MCF 10A (cell line): ENCODE results near the gene DHRS11. TPM values are rescaled to one million over a fixed set of nuclear protein-coding genes. Genes with fewer than 3 reads are reported as not detected.

ENCODE experiments used
- BruUV-seq: library from RNA; stranded (reverse); fragments of 400-500 nt; replicated peaks from 2 replicates; lab custom pipeline; 2021; lab: Mats Ljungman, UMichigan
- CTCF ChIA-PET: fragments of 300-600 bp; sonication (Branson Sonifier 250); formaldehyde crosslinking; extraction: SDS; loops from one replicate; lab custom pipeline; 2021; ENCODE audit warnings: antibody characterized with exemption, inconsistent platforms; lab: Yijun Ruan, JAX
- POLR2A ChIA-PET: fragments of 300-600, 350-650 bp; sonication (Branson Sonifier 250); formaldehyde crosslinking; extraction: SDS; loops from one replicate; lab custom pipeline; 2020; ENCODE audit warnings: antibody characterized with exemption, inconsistent platforms; lab: Yijun Ruan, JAX
- DNase-seq: peaks from one replicate; pipeline ENCODE4 v3.0.0-alpha.2; 2018; ENCODE audit not compliant: unreplicated experiment
- H3K27ac Mint-ChIP-seq: one replicate; pipeline ENCODE4 v1.8.0; 2022; ENCODE audit warnings: mild to moderate bottlenecking, low read depth, mixed read lengths; ENCODE audit not compliant: unreplicated experiment
- H3K27me3 Mint-ChIP-seq: one replicate; pipeline ENCODE4 v1.8.0; 2022; ENCODE audit warnings: mixed read lengths; ENCODE audit not compliant: insufficient read depth, unreplicated experiment
- H3K36me3 Mint-ChIP-seq: one replicate; pipeline ENCODE4 v1.8.0; 2022; ENCODE audit warnings: mild to moderate bottlenecking, moderate library complexity, mixed read lengths; ENCODE audit not compliant: insufficient read depth, unreplicated experiment
- H3K4me1 Mint-ChIP-seq: one replicate; pipeline ENCODE4 v1.8.0; 2022; ENCODE audit warnings: mixed read lengths; ENCODE audit not compliant: insufficient read depth, unreplicated experiment
- H3K4me3 Mint-ChIP-seq: one replicate; pipeline ENCODE4 v1.8.0; 2022; ENCODE audit warnings: mild to moderate bottlenecking, moderate library complexity, mixed read lengths; ENCODE audit not compliant: unreplicated experiment
- H3K9me3 Mint-ChIP-seq: one replicate; pipeline ENCODE4 v1.8.0; 2022; ENCODE audit warnings: mixed read lengths; ENCODE audit not compliant: unreplicated experiment
- intact Hi-C: fragments of 100-400 bp; cut with micrococcal nuclease; formaldehyde crosslinking; loops from 2 replicates; pipeline ENCODE4 v1.14.1; 2022
- total RNA-seq: library from RNA; stranded (reverse); gene quantifications from 2 replicates; pipeline ENCODE4 v1.2.3, GENCODE V29; 2022
- TF ChIP-seq, protein P1 (sequence below): fragments of 200-600 bp; IDR thresholded peaks from one replicate; pipeline ENCODE4 v1.8.0; 2022; ENCODE audit warnings: antibody characterized with exemption, mild to moderate bottlenecking; ENCODE audit not compliant: unreplicated experiment

Gene DHRS11
- total RNA-seq, 1 experiment from 2014 or later: 14.7 TPM

DNA sequence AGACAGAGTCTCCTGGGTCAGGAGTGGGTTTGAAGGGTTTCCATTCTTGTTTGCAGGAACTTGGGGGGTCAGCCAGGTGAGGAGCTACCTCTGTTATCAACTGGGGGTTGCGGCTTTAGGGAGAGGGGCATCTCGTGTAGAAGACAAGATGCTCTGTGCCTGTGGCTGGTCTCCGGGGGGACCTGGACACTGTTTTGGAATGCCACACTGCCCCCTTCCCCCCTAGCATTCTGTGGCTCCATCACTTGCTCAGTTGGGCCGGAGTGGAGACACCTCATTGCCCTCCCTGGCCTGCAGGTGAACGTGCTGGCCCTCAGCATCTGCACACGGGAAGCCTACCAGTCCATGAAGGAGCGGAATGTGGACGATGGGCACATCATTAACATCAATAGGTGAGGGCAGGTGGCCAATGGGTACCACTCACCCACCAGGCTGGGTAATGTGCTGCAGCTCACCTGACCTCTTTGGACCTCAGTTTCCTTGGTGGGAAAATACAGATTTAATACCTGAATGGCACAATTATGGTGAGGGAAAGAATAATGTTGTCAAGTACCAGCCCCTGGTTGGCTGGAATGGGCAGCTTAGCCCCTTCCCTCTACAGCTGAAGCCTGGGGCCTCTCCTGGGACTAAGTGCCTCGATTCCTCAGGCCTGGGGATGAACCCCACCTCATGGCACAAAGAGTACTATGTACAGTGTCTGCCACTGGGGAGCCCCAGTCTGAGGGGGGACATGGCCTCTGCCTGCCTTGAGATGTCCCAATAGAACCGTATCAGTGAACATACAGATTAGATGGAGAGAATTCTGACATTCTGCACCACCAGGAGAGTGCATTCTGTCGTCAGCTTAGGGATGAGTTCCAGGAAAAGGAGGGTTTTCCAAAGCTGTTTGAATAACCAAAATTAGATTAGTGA lies 6.4 kb downstream of the DHRS11 start:
- ChIA-PET POLR2A (interaction anchor here (0.7 to 0.9 kb wide), 2 partner anchors 53 kb away, joined by 4 to 5 read pairs; no protein-coding TSS in a partner anchor), CTCF (no interaction called here)
- Mint-ChIP-seq H3K27ac (no peak overlapping the region), H3K4me1 (peaks cover 13% of the 10 kb centered on the region), H3K9me3 (no peaks in the 10 kb centered on the region), H3K4me3 (no peak overlapping the region), H3K27me3 (no peaks in the 10 kb centered on the region), H3K36me3 (peaks cover 6% of the 10 kb centered on the region)
- BruUV-seq: no TSS peak
- TF ChIP-seq, protein P1, sequence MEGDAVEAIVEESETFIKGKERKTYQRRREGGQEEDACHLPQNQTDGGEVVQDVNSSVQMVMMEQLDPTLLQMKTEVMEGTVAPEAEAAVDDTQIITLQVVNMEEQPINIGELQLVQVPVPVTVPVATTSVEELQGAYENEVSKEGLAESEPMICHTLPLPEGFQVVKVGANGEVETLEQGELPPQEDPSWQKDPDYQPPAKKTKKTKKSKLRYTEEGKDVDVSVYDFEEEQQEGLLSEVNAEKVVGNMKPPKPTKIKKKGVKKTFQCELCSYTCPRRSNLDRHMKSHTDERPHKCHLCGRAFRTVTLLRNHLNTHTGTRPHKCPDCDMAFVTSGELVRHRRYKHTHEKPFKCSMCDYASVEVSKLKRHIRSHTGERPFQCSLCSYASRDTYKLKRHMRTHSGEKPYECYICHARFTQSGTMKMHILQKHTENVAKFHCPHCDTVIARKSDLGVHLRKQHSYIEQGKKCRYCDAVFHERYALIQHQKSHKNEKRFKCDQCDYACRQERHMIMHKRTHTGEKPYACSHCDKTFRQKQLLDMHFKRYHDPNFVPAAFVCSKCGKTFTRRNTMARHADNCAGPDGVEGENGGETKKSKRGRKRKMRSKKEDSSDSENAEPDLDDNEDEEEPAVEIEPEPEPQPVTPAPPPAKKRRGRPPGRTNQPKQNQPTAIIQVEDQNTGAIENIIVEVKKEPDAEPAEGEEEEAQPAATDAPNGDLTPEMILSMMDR: no peak
- intact Hi-C loops: no loop called here
- no peak for DNase-seq

DNA sequence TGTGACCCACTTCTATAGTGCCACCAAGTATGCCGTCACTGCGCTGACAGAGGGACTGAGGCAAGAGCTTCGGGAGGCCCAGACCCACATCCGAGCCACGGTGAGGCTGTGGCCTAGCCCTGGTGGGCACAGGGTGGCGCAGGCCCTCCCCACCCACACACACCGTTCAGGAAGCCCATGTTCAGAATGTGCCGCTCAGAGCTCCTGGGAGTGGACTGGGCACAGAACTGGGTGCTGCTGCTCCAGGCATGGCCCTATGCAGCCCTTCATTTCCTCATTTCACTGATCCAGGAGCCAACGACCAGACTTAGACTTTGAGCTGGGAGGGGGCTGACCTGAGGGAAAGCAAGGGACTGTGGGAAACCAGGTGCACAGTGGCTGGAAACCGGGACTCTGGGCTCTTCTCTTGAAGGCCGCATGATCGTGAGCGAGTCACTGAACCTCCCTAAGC lies 7.3 kb downstream of the DHRS11 start:
- intact Hi-C loops: no loop called here
- DNase-seq: no peak
- H3K36me3 Mint-ChIP-seq: peaks cover 6% of the 10 kb centered on the region
- no peak overlapping the region for H3K4me3 Mint-ChIP-seq
- TF ChIP-seq, protein P1: no peak
- H3K27me3 Mint-ChIP-seq: no peaks in the 10 kb centered on the region
- no TSS peak for BruUV-seq
- no peaks in the 10 kb centered on the region for H3K9me3 Mint-ChIP-seq
- no peak overlapping the region for H3K27ac Mint-ChIP-seq
- POLR2A ChIA-PET: interaction anchor here (0.9 to 5.0 kb wide), 3 partner anchors 7 to 55 kb away, joined by 4 to 60 read pairs (median 6); partner anchors contain the start of gene DHRS11
- H3K4me1 Mint-ChIP-seq: peaks cover 13% of the 10 kb centered on the region
- CTCF ChIA-PET: interaction anchor here (0.7 kb wide), 1 partner anchor 9 kb away, joined by 4 read pairs; no protein-coding TSS in a partner anchor

DNA sequence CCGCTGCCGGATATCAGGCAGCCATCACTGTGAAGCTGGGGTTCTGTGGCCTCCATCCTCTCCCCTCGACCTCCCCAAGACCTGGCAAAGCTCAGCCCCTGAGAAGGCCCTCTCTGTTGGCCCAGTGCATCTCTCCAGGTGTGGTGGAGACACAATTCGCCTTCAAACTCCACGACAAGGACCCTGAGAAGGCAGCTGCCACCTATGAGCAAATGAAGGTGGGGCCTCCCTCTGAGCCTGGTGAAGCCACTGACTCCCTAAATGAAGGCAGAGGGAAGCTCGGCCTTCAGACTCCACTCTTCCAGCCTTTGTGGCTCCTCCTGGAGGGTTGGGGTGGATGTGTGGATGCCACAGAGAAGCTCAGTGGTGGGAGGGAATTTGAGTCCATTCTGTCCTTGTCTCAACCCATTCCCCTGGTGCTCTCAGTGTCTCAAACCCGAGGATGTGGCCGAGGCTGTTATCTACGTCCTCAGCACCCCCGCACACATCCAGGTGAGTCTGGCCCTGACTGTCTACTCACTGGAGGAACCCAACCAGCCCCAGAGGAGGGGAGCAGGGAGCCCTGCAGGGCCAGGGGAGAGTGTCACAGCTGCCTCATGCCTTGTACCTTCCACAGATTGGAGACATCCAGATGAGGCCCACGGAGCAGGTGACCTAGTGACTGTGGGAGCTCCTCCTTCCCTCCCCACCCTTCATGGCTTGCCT lies 8.0 kb downstream of the DHRS11 start:
- Mint-ChIP-seq H3K27ac (no peak overlapping the region), H3K36me3 (peaks cover 6% of the 10 kb centered on the region), H3K9me3 (no peaks in the 10 kb centered on the region), H3K4me1 (peaks cover 16% of the 10 kb centered on the region), H3K27me3 (no peaks in the 10 kb centered on the region), H3K4me3 (peak overlapping the region; percentile 93)
- ChIA-PET POLR2A (interaction anchor here (0.6 to 5.0 kb wide), 4 partner anchors 8 to 393 kb away, joined by 3 to 60 read pairs (median 5); partner anchors contain the start of gene DHRS11), CTCF (interaction anchor here (0.7 kb wide), 1 partner anchor 10 kb away, joined by 4 read pairs; no protein-coding TSS in a partner anchor)
- intact Hi-C loops: loop anchor here (5.0 to 10.0 kb wide), 2 partner anchors 638 to 775 kb away; partner anchors contain the start of gene C17orf78
- TF ChIP-seq, protein P1: no peak
- no TSS peak for BruUV-seq
- DNase-seq: no peak
